HuH-7 (cell line): ENCODE results near the gene FBXO15.

Experiments used
- DNase-seq: peaks from one replicate; pipeline ENCODE4 v3.0.0; 2011; ENCODE audit warnings: low spot score

The FBXO15 gene, protein sequence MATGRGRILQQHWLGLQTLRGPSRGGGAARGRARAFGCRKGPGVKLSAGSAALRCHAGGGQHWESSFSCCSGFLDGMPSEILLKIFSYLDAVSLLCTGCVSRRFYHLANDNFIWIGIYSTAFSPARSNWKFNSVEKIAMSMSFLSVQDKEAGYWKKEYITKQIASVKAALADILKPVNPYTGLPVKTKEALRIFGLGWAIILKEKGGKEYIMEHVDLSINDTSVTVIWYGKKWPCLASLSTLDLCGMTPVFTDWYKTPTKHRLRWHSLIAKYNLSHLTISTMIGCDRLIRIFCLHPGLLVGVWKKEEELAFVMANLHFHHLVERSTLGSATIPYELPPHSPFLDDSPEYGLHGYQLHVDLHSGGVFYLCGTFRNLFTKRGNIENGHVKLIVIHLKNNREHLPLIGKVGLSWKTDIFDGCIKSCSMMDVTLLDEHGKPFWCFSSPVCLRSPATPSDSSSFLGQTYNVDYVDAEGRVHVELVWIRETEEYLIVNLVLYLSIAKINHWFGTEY

DNA sequence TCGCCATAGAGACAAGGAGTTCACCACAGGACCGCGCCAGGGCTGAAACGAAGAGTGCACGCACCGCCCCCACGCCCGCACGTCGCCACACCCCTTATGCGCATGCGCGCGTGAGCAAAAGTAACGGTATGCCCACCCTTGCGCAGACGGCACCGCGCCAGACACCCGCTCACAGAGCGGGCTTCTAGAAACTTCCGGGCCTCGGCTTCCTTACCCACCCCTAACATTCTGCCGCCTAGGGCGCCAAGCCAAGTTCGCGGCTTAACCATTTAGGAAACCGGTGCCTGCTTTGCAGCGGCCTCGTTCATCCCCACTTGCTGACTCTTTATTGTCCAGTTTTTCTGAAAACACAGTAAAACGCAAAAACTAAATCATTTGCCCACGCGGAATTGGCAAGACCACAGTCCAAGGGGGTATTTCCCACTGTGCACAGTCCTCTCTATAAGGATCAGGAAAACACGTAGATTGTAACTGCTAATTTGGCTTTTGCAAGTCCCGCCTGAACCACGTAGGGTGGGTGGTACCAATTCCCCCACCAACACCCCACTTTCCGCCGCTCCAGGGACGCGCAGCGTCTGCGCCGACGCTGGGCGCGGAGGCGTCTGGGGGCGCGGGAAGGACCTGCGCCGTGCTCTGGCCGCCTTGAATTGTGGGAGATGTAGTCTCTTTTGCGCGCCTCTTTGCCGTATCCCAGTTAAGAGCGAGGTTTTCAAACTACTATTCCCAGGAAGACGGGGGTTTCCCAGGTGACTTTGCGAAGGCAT is at the start of gene FBXO15, which contains the start of gene TIMM21:
Gene FBXO15, minus strand, starts transcription at position 56 of the 764 bp plus-strand sequence. Its CDS starts 49 bp downstream, at position 7.
Gene TIMM21, plus strand, starts transcription at position 745 of the 764 bp plus-strand sequence. CDS start 286 bp downstream, outside the sequence.
- peak; percentile 76 for DNase-seq

DNA sequence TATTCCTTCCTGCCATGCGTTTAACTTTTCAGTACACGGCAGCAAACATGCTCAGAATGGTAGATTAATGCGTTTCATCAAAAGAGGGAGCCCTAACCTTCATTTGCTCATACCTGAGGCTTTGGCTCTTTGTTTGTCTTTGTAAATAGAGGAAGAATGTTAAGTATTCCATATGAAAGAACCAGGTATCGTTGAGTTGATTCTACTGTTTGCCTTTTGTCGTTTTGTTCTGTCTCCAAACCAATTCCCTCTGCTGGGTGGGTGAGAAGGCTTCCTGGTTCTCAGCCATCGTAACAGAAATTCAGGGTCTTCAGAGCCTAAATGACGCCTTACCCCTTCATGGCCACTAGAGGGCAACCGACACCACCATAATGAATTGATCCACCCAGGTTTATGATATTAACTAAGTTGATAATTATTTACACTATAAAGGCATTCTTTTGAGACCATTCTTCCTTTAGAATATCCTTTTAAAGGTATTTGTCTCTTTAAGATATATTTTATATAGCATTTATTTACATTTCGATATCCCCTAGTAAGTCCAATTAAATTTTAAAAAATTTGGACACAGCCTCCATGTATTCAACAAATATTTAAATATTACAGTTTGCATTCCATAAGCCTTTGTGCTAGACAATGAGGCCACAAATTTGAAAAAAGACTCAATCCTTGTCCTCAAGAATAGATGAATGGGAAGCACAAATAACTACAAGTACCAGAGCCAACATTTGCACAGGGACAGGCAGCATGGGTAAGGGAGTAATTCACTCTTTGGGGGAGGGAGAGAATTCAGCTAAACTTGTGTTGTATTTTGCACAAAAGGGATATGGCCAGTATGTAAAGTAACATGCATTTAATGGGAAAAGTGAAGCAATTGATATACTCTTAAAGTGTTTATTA is 48.8 kb upstream of the FBXO15 start:
- peak; percentile 83 for DNase-seq

DNA sequence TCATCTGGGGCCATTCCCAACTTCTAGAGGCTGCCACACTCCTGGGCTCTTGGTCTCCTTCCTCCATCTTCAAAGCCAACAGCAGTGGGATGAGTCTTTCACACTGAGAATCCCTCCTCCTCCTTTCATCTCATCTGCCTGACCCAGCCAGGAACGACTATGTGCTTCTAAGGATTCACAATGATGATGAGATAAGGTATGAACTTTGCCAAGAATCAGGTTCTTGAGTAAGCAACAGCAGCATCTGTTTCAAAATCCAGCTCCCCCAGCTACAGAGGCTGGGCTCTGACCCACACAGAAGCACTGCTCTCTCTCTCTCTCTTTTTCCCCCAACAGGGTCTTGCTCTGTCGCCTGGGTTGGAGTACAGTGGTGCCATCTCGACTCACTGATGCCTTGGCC is 47.1 kb upstream of the FBXO15 start:
- DNase-seq: no peak

DNA sequence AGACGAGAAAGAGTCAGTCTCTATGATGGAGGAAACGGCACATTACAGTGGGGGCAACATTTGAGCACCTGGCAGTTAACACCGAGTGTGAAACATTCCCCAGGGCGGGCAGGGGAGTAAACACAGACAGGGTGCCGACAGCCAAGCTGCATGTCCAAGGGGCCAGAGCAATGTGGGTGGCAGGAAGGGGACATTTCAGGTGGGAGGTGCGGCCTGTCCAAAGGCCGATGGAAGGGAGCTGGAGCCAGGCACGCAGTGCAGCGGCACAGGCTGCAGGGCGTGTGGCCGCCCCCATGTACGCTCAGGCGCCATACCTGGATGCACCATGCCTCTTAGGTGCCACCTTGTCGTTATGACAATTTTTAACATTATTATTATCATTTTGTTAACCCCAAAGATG is 43.9 kb upstream of the FBXO15 start:
- DNase-seq: no peak

DNA sequence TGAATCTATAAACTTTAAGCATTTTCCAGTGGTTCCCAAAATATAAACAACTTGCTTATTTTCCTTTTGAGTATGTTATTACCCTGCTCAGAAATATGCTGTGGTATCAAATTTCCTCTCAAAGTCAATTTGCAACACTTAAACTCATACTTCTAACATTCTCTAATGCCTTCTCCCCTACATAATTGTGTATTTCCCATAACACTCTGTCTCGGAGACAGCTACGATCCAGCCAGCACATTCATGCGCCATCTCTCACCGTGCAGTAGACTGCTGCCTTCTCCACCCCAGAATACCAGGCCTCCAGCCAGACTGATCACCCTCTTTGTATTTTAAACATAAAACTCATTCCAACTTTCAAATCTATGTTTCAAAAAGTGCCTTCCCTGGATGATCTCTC is 42.5 kb upstream of the FBXO15 start:
- no peak for DNase-seq

DNA sequence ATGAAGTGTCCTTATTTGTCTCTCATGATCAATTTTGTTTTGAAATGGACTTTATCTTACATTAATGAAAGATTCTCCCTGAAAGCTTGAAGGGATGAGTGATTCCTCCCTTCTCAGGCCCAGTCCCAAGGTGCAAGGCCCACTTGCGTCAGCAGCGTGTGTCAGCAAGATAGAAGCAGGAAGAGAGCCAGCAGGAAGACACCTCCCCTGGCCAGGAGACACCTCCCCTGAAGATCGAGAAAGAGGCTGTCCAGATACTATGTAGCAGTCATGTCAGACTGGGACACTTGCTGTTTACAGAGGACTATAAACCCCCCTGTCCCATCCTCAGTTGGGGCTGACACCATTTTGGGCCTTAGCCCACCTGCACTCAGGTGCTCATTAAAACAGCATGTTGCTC is 39.0 kb upstream of the FBXO15 start:
- no peak for DNase-seq

DNA sequence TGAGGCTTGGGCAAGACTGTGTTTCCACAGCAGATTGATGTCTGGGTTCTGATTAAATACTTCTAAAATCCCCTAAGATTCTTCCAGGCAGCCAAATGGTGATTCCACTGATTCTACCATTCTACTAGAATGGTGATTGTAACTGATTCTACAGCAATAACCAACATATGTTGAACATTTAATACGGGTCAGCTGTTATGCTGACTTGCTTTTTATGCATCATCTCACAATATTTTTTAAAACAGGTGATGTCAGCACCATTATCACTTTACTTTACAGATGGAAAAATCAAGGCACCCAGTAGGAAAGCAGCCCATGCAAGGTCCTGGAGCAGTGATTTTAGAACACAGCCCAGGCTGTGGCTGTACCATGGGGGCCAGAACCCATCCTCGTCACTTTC is 38.2 kb upstream of the FBXO15 start:
- no peak for DNase-seq

DNA sequence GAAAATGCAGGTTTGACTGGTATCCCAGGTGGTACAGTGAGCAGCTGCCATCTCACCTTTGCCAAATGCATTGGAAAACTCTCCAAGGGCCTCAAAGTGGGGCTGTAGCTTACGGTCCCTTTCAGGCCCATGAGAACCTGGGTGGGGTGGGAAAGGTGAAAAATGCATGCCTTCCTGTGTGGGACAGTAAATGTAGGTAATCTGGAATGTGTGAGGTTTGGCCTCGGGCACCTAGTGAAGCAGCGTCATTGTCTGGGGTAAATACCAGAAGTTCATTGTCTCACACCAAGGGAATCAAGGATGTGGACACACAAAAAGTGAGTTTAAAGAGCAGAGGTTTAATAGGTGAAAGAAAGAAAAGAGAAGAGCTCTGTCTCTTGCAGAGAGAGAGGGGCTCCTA is 37.2 kb upstream of the FBXO15 start:
- no peak for DNase-seq

DNA sequence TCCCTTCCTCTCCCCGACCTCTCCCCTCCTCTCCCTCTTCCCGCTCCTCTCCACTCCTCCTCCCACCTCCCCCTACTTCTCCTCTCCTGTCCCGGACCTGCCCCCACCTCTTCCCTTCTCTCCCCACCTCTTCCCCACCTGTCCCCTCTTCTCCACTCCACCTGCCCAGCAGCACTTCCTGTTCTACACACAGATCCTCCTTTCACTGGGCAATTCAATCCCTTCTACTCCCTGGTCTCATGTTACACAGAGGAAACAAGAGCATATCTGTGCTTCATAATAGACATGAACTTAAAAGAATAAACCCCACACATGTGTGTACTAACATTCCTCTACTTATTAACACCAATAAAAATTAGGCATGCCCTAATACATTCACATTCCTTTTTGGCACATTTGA is 35.5 kb upstream of the FBXO15 start:
- no peak for DNase-seq

DNA sequence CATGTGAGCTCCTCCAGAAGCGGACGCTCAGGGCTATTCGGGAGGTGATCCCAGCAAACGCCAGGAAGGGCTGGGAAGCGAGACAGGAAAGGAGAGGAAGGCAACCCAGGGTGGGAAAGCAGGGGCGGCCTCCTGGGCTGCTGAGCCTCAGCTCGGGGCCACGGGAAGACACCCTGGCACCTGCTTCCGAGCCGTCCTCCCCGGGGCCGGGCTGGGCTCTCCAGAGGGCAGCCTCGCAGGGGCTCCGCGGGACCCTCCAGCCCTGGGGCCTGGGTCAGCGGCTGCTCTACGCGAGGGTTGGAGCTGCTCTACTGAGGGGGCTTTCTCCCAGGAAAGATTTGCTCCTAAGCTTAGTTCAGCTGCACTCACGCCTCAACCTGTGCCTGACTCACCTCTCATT is 34.7 kb upstream of the FBXO15 start:
- DNase-seq: no peak

DNA sequence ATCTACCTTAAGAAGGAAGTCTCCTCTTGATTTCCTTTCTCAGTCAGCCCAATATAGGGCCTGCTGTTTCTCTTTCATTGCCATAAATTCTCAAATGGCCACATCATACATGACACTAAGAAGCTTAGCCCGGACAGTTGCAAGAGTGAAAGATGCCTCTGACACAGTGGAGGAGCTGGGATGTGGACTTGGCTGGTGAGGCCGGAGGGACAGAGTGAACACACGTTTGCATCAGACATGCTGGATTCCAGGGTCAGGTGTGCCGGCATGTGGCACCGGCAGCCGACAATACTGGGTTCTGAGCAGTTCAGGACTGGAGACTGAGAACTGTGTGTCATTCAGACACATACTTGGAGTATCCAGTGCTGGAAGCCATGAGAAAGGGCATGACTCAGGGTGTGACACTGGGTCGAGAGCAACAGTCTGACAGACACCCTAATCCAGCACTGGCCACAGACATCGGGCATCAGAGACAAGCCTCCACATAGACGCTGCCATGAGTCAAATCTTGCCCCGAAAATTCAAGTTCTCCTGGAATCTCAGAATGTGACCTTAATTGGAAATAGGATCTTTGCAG is 32.1 kb upstream of the FBXO15 start:
- no peak for DNase-seq

DNA sequence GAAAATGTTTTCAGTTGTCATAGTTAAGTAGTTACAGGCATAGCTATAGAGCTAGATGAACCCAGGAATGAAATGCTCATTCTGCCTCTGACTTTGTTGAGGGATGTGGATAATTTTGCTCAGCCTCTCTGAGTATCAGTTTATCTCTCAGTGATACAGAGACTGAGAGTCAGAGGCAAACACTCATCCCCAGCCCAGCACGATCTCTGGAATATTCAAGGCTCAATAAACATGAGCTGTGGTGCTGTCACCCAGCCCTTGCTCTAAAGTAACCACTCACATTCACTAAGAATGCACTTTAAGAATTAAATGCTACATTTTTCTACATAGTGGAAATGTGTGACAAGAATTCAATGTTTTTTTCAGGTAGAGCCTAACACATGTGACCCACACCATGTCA is 31.2 kb upstream of the FBXO15 start:
- no peak for DNase-seq

DNA sequence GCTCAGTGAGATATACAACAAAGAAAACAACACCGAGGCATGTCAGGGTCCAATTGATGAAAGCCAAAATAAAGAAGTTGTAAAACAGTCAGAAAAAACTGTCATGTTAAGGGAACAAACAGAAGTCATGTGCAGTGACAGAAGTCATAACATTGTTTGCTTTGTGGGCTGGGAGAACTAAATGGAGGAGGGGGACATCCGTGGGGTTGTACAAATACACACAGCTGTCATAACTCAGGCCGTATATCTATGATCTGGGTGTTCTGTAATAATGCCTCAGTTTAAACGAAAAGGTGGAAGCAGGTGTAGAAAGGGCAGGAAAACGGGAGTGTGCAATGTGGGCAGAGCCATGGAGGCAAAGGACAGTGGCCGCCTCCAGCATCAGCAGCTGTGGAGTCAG is 28.0 kb upstream of the FBXO15 start:
- no peak for DNase-seq

DNA sequence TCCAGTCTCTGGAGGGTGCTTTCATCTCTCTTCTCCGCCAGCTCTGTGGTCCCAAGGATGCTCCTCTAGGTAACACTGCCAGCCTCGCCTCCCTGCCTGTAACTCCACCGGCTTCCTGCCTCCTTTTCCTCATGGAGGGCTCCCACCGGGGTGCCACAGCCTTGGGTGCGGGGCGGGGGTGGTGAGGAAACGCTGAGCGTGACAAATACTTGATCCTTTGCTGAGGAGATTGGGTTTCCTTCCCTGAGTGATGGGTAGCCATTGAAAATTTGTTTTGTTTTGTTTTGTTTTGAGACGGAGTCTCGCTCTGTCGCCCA is 25.8 kb upstream of the FBXO15 start:
- DNase-seq: no peak

DNA sequence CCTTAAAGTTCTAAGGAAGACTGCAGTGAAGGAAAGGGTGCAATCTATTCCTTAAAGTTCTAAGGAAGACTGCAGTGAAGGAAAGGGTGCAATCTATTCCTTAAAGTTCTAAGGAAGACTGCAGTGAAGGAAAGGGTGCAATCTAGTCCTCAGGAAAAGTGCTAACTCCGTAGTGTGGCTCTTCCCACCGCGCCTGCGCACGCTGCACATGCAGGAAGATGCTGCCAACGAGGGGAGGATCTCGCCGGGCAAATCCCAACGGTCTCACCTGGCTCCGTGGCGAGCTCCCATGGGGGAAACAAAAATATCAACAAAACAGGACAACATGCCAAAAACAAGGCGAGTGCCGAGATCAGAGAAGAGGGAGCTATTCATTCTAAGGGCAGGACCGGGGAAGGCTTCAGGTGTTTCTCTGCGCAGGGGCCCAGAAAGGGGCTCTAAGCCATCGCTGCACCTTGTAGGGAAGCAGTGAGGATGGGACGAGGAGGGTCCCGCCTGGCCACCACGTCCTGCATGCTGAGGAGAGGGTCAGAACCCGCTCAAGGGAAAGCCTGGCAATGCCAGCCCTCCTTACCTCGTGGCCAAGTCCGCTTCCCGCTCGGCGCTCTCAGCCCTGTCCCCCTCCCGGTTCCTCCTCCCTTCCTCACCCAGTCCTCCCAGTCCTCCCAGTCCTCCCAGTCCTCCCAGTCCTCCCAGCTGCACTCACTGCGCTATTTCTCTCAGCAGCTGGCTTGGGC is 25.2 kb upstream of the FBXO15 start:
- no peak for DNase-seq

DNA sequence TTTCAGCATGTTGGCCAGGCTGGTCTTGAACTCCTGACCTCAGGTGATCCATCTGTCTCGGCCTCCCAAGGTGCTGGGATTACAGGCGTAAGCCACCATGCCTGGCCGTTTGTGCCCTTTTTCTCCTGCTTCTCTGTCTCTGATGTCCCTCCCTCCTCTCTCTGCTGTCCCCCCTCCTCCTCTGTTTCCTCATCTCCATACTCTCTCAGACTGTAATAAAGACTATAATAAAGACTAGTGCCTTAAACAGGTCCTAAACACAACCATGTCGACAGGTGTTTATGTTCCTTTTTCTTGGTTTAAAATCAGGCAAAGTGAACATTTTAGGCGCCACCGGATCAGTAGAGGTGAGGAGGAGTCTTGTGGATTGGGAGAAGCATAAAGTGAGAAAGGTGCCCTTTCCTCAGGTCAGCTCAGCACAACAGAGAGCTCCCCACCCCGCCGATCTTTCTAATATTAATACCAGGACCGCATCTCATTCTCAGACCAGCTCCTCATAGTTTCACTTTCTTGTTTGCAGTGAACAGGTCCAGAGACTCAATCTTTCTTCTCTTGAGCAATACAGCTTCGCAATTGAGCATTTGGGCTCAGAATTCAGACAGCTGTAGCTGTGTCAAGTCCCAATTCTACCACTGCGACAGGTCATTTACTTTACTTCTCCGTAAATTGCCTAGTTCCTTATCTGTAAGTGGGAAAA is 24.4 kb upstream of the FBXO15 start:
- DNase-seq: no peak

DNA sequence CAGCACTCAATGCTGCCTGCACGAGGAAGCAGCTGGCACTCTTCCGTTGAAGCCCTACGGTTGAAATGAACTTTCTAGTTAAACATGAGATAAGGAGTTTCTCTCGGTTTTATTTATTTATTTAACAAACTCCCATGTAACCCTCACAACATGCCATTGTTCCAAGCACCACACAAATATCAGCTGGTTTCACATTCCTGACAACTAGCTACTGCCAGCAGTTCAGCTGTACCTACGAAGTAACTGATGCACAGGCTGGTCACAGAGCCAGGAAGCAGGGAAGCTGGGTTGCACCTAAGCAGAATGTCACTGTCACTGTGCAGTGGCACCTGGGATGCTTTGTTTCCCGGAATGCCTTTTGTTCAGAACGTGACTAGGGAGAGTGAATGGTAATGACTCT is 18.8 kb upstream of the FBXO15 start:
- no peak for DNase-seq

DNA sequence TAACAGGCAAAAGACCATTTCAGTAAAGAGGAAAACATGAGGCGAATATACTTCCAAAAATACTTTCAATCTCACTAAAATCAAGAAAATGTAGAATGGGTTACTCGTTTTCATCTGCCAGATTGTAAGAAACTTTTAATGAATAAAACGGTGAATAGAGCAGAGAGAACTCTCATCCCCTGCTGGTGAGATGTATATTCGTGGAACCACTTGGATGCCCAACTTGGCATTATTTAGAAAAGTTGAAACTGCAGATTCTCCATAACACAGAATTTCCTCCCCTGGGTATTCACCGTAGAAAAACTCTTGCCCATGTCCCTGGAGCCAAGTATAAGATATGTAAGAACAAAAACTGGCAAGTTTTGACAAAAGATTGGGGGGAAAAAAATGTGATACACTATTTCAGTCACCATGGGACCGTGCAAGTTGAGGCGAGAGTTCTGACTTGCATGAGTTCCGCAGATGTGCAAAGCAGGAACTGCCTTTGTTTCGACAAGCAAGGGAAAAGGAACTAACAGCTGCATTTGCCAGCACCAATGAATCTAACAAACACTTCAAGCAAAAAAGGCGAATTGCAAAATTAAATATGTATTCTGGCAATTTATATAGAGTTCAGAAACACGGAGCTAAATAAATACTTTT is 15.5 kb upstream of the FBXO15 start:
- DNase-seq: no peak

DNA sequence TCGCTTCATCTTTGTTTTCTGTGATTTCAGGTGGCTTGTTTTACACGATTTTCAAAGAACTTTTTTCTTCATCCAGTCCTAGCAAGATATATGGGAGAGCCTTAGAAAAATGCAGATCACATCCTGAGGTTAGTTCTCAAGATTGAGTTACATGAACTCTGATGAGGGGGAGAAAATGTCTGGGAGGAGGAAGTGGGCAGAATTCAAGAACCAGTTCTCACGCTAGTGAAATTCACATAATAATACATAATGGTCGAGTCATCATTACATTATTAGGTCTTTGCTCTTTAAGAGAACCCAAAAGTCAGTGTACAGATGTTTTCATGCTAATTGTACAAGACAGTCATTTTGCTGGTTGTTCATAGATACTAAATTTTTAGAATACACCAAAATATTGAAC is 7.6 kb upstream of the FBXO15 start:
- DNase-seq: no peak

DNA sequence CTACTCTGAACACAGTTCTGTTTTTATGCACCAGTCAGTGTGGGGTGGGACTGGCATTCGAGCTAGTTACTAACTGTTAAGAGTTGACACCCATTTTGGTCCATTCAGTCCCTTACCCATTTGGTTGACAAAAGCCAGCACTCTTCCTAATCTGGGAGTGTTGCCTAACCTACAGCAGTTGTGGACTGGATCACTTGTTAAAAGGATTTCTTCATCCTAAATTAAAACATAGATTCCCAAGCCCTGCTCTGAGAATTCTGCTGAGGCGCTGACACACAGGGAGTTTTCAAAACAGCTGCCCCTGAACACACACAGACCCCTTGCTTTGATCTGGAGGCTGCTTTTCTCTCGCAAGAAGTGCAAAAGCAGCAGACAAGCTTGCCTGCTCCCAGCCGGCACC is 7.1 kb upstream of the FBXO15 start:
- DNase-seq: no peak
